ENCODE measurements around the gene RNF4.
"Not testable (repeated sequence)": the region's sequence is repeated elsewhere in the genome, so short reads cannot be mapped to it uniquely, and the experiment has no call there.

Gene RNF4

GRCh38 chr4:2425386-2426068, 43.4 kb upstream of the RNF4 start:
- no peaks in the 10 kb centered on the region for H3K9me3 ChIP-seq (ENCODE audit: control extremely low read depth in 1 of 5, control insufficient read depth in 4 of 5, insufficient read depth in 2 of 5, low read depth in 1 of 5, low read length in 4 of 5)
- no peak for DNase-seq
- H3K4me3 ChIP-seq (ENCODE audit: control insufficient read depth in 1 of 7, extremely low read depth in 1 of 7, insufficient read depth in 4 of 7, low read depth in 2 of 7, low read length in 6 of 7) = no peak overlapping the region
- WGBS (ENCODE audit: insufficient coverage) = 95% methylated on average over 11 of the region's 13 CpGs
- CTCF ChIA-PET = interaction anchor here (1.0 to 2.3 kb wide), 3 partner anchors 17 to 39 kb away, joined by 3 to 7 read pairs (median 3); no protein-coding TSS in a partner anchor
- H3K27me3 ChIP-seq (replicated peaks in 2 of 5; ENCODE audit: control insufficient read depth in 4 of 5, insufficient read depth in 5 of 5, low read length in 4 of 5) = peaks cover 5 to 11% (median 10%) of the 10 kb centered on the region in 5 experiments
- H3K4me1 ChIP-seq (ENCODE audit: control extremely low read depth in 1 of 4, control insufficient read depth in 4 of 4, insufficient read depth in 4 of 4, low read length in 3 of 4) = no peaks in the 10 kb centered on the region
- POLR2A ChIA-PET = no interaction called here
- H3K27ac ChIP-seq (ENCODE audit: insufficient read depth in 1 of 2, low read depth in 1 of 2, low read length in 2 of 2, poor library complexity in 1 of 2, severe bottlenecking in 2 of 2) = no peak overlapping the region
- no peaks in the 10 kb centered on the region for H3K36me3 ChIP-seq (ENCODE audit: control insufficient read depth in 4 of 4, insufficient read depth in 4 of 4, low read length in 3 of 4)

GRCh38 chr4:2426069-2426397, 42.9 kb upstream of the RNF4 start:
- WGBS (ENCODE audit: insufficient coverage) = 82% methylated on average over 8 of the region's 8 CpGs
- ChIA-PET POLR2A (no interaction called here), CTCF (interaction anchor here (1.3 to 2.3 kb wide), 2 partner anchors 17 to 18 kb away, joined by 3 to 7 read pairs; no protein-coding TSS in a partner anchor)
- no peak for DNase-seq
- no peaks in the 10 kb centered on the region for H3K36me3 ChIP-seq (ENCODE audit: control insufficient read depth in 4 of 4, insufficient read depth in 4 of 4, low read length in 3 of 4)
- no peak overlapping the region for H3K27ac ChIP-seq (ENCODE audit: insufficient read depth in 1 of 2, low read depth in 1 of 2, low read length in 2 of 2, poor library complexity in 1 of 2, severe bottlenecking in 2 of 2)
- H3K4me1 ChIP-seq (ENCODE audit: control extremely low read depth in 1 of 4, control insufficient read depth in 4 of 4, insufficient read depth in 4 of 4, low read length in 3 of 4) = no peaks in the 10 kb centered on the region
- H3K9me3 ChIP-seq (ENCODE audit: control extremely low read depth in 1 of 5, control insufficient read depth in 4 of 5, insufficient read depth in 2 of 5, low read depth in 1 of 5, low read length in 4 of 5) = no peaks in the 10 kb centered on the region
- no peak overlapping the region for H3K4me3 ChIP-seq (ENCODE audit: control insufficient read depth in 1 of 7, extremely low read depth in 1 of 7, insufficient read depth in 4 of 7, low read depth in 2 of 7, low read length in 6 of 7)
- H3K27me3 ChIP-seq (replicated peaks in 2 of 5; ENCODE audit: control insufficient read depth in 4 of 5, insufficient read depth in 5 of 5, low read length in 4 of 5) = peaks cover 0 to 6% (median 4%) of the 10 kb centered on the region in 5 experiments

GRCh38 chr4:2426711-2427275, 42.1 kb upstream of the RNF4 start:
- H3K27me3 ChIP-seq (replicated peaks in 2 of 5; ENCODE audit: control insufficient read depth in 4 of 5, insufficient read depth in 5 of 5, low read length in 4 of 5) = peaks cover 0 to 6% (median 3%) of the 10 kb centered on the region in 5 experiments
- WGBS (ENCODE audit: insufficient coverage) = 92% methylated on average over 12 of the region's 13 CpGs
- no peak for DNase-seq
- ChIA-PET CTCF (interaction anchor here (1.6 kb wide), 1 partner anchor 18 kb away, joined by 4 read pairs; no protein-coding TSS in a partner anchor), POLR2A (no interaction called here)
- H3K4me3 ChIP-seq (ENCODE audit: control insufficient read depth in 1 of 7, extremely low read depth in 1 of 7, insufficient read depth in 4 of 7, low read depth in 2 of 7, low read length in 6 of 7) = no peak overlapping the region
- H3K27ac ChIP-seq (ENCODE audit: insufficient read depth in 1 of 2, low read depth in 1 of 2, low read length in 2 of 2, poor library complexity in 1 of 2, severe bottlenecking in 2 of 2) = no peak overlapping the region
- H3K36me3 ChIP-seq (ENCODE audit: control insufficient read depth in 4 of 4, insufficient read depth in 4 of 4, low read length in 3 of 4) = no peaks in the 10 kb centered on the region
- no peaks in the 10 kb centered on the region for H3K4me1 ChIP-seq (ENCODE audit: control extremely low read depth in 1 of 4, control insufficient read depth in 4 of 4, insufficient read depth in 4 of 4, low read length in 3 of 4)
- no peaks in the 10 kb centered on the region for H3K9me3 ChIP-seq (ENCODE audit: control extremely low read depth in 1 of 5, control insufficient read depth in 4 of 5, insufficient read depth in 2 of 5, low read depth in 1 of 5, low read length in 4 of 5)

- CTCF ChIA-PET = interaction anchor here (1.0 to 1.6 kb wide), 5 partner anchors 14 to 73 kb away, joined by 3 to 5 read pairs (median 4); no protein-coding TSS in a partner anchor
- 98% methylated on average over 21 of the region's 23 CpGs for WGBS (ENCODE audit: insufficient coverage)
- no peak overlapping the region for H3K27ac ChIP-seq (ENCODE audit: insufficient read depth in 1 of 2, low read depth in 1 of 2, low read length in 2 of 2, poor library complexity in 1 of 2, severe bottlenecking in 2 of 2)
Observed at GRCh38 chr4:2427383-2428334, 41.2 kb upstream of the RNF4 start.

GRCh38 chr4:2428496-2429213, 40.3 kb upstream of the RNF4 start:
- Histone ChIP-seq H3K27ac (ENCODE audit: insufficient read depth in 1 of 2, low read depth in 1 of 2, low read length in 2 of 2, poor library complexity in 1 of 2, severe bottlenecking in 2 of 2) (no peak overlapping the region), H3K36me3 (ENCODE audit: control insufficient read depth in 4 of 4, insufficient read depth in 4 of 4, low read length in 3 of 4) (no peaks in the 10 kb centered on the region), H3K4me3 (ENCODE audit: control insufficient read depth in 1 of 7, extremely low read depth in 1 of 7, insufficient read depth in 4 of 7, low read depth in 2 of 7, low read length in 6 of 7) (no peak overlapping the region), H3K27me3 (replicated peaks in 2 of 5; ENCODE audit: control insufficient read depth in 4 of 5, insufficient read depth in 5 of 5, low read length in 4 of 5) (peaks cover 0 to 1% (median 0%) of the 10 kb centered on the region in 5 experiments), H3K4me1 (ENCODE audit: control extremely low read depth in 1 of 4, control insufficient read depth in 4 of 4, insufficient read depth in 4 of 4, low read length in 3 of 4) (no peaks in the 10 kb centered on the region), H3K9me3 (ENCODE audit: control extremely low read depth in 1 of 5, control insufficient read depth in 4 of 5, insufficient read depth in 2 of 5, low read depth in 1 of 5, low read length in 4 of 5) (no peaks in the 10 kb centered on the region)
- 87% methylated on average over 24 of the region's 25 CpGs for WGBS (ENCODE audit: insufficient coverage)
- ChIA-PET CTCF (interaction anchor here (1.0 to 1.6 kb wide), 5 partner anchors 13 to 74 kb away, joined by 3 to 5 read pairs (median 4); no protein-coding TSS in a partner anchor), POLR2A (no interaction called here)
- DNase-seq = no peak

More at GRCh38 chr4:2427383-2428334, 41.2 kb upstream of the RNF4 start:
- POLR2A ChIA-PET = no interaction called here
- H3K4me1 ChIP-seq (ENCODE audit: control extremely low read depth in 1 of 4, control insufficient read depth in 4 of 4, insufficient read depth in 4 of 4, low read length in 3 of 4) = no peaks in the 10 kb centered on the region
- H3K4me3 ChIP-seq (ENCODE audit: control insufficient read depth in 1 of 7, extremely low read depth in 1 of 7, insufficient read depth in 4 of 7, low read depth in 2 of 7, low read length in 6 of 7) = no peak overlapping the region
- no peaks in the 10 kb centered on the region for H3K9me3 ChIP-seq (ENCODE audit: control extremely low read depth in 1 of 5, control insufficient read depth in 4 of 5, insufficient read depth in 2 of 5, low read depth in 1 of 5, low read length in 4 of 5)
- H3K36me3 ChIP-seq (ENCODE audit: control insufficient read depth in 4 of 4, insufficient read depth in 4 of 4, low read length in 3 of 4) = no peaks in the 10 kb centered on the region
- no peak for DNase-seq
- H3K27me3 ChIP-seq (replicated peaks in 2 of 5; ENCODE audit: control insufficient read depth in 4 of 5, insufficient read depth in 5 of 5, low read length in 4 of 5) = peaks cover 0 to 1% (median 0%) of the 10 kb centered on the region in 5 experiments

GRCh38 chr4:2429945-2430757, 38.8 kb upstream of the RNF4 start:
- H3K27ac ChIP-seq (ENCODE audit: insufficient read depth in 1 of 2, low read depth in 1 of 2, low read length in 2 of 2, poor library complexity in 1 of 2, severe bottlenecking in 2 of 2); H3K4me1 ChIP-seq (ENCODE audit: control extremely low read depth in 1 of 4, control insufficient read depth in 4 of 4, insufficient read depth in 4 of 4, low read length in 3 of 4); POLR2A ChIA-PET; H3K27me3 ChIP-seq (replicated peaks in 2 of 5; ENCODE audit: control insufficient read depth in 4 of 5, insufficient read depth in 5 of 5, low read length in 4 of 5); H3K4me3 ChIP-seq (ENCODE audit: control insufficient read depth in 1 of 7, extremely low read depth in 1 of 7, insufficient read depth in 4 of 7, low read depth in 2 of 7, low read length in 6 of 7); H3K9me3 ChIP-seq (ENCODE audit: control extremely low read depth in 1 of 5, control insufficient read depth in 4 of 5, insufficient read depth in 2 of 5, low read depth in 1 of 5, low read length in 4 of 5); H3K36me3 ChIP-seq (ENCODE audit: control insufficient read depth in 4 of 4, insufficient read depth in 4 of 4, low read length in 3 of 4): not testable (repeated sequence)
- DNase-seq = peak in 1 of 3 donors; percentile 33
- CTCF ChIA-PET = interaction anchor here (0.9 kb wide), 1 partner anchor 13 kb away, joined by 3 read pairs; no protein-coding TSS in a partner anchor
- 100% methylated on average over 4 of the region's 49 CpGs for WGBS (ENCODE audit: insufficient coverage)
